ENCODE results near the gene COL5A3. TPM values are rescaled to one million over a fixed set of nuclear protein-coding genes. Genes with fewer than 3 reads are reported as not detected.
A peak's percentile ranks its signal among the peaks of the same experiment; 100 is the strongest.

The COL5A3 gene
- polyA plus RNA-seq, 1 of the 3 experiments (the other 2 are of a cell fraction), result under 0.01 TPM

DNA sequence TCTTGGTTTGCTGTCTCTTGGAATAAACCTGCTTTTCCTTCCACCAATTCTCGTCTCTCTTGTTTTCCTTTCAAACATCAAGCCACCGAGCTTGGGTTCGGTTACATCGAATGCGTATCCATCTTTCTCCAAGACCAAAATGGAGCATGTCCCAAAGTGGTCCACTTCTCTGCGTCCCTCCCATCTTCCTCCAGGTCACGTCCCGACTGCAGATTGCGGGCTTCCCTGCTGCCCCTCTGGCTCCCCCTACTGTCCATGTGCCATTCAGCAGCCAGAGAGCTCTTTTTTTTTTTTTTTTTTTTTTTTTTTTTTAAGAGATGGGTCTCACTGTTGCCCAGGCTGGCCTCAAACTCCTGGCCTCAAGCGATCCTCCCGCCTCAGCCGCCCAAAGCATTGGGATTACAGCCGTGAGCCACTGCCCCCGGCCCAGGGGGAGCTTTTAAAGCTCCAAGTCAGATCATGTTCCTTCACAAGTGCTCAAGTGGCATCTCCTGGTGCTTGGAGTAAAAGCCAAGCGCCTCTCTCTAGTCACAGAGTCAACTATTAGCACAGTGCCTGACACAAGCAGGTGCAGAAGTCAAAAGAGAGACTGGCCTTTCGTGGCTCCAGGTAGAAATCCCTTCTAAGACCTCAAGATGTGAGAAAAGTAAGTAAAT, 10.0 kb downstream of the COL5A3 start:
- H3K9ac ChIP-seq, result no peak overlapping the region
- no peaks in the 10 kb centered on the region; a peak in 1 of 4 replicates for H3K4me1 ChIP-seq (ENCODE audit: control insufficient read depth in 1 of 2, insufficient read depth in 2 of 2, low read depth in 1 of 2, low read length in 1 of 2)
- no peaks in the 10 kb centered on the region for H3K9me2 ChIP-seq
- H2AFZ ChIP-seq (ENCODE audit: low read depth), result no peak overlapping the region
- H3K79me2 ChIP-seq (ENCODE audit: insufficient read depth), result no peaks in the 10 kb centered on the region
- ChIA-PET CTCF (interaction anchor here (0.6 to 4.2 kb wide), 41 partner anchors 8 to 416 kb away, joined by 3 to 57 read pairs (median 5); partner anchors contain the start of genes COL5A3 and RDH8), POLR2A (no interaction called here)
- H3K4me3 ChIP-seq (ENCODE audit: low read depth in 2 of 2, low read length in 1 of 2), result no peak overlapping the region
- H3K36me3 ChIP-seq (replicated peaks in 1 of 2; ENCODE audit: control insufficient read depth in 1 of 2, insufficient read depth in 2 of 2, low read length in 1 of 2), result no peaks in the 10 kb centered on the region
- no peak overlapping the region for H3K27ac ChIP-seq (ENCODE audit: low read depth in 2 of 2, low read length in 1 of 2)
- no peaks in the 10 kb centered on the region for H4K20me1 ChIP-seq (ENCODE audit: insufficient read depth)
- no peaks in the 10 kb centered on the region for H3K9me3 ChIP-seq
- TF ChIP-seq, protein P1, sequence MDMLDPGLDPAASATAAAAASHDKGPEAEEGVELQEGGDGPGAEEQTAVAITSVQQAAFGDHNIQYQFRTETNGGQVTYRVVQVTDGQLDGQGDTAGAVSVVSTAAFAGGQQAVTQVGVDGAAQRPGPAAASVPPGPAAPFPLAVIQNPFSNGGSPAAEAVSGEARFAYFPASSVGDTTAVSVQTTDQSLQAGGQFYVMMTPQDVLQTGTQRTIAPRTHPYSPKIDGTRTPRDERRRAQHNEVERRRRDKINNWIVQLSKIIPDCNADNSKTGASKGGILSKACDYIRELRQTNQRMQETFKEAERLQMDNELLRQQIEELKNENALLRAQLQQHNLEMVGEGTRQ (IDR thresholded peaks at IDR 0.05; ENCODE audit: borderline replicate concordance, low read depth, low read length), result no peak
- TF ChIP-seq, protein P2, sequence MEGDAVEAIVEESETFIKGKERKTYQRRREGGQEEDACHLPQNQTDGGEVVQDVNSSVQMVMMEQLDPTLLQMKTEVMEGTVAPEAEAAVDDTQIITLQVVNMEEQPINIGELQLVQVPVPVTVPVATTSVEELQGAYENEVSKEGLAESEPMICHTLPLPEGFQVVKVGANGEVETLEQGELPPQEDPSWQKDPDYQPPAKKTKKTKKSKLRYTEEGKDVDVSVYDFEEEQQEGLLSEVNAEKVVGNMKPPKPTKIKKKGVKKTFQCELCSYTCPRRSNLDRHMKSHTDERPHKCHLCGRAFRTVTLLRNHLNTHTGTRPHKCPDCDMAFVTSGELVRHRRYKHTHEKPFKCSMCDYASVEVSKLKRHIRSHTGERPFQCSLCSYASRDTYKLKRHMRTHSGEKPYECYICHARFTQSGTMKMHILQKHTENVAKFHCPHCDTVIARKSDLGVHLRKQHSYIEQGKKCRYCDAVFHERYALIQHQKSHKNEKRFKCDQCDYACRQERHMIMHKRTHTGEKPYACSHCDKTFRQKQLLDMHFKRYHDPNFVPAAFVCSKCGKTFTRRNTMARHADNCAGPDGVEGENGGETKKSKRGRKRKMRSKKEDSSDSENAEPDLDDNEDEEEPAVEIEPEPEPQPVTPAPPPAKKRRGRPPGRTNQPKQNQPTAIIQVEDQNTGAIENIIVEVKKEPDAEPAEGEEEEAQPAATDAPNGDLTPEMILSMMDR (IDR thresholded peaks at IDR 0.05), result peak; percentile 87
- peak; percentile 78 for TF ChIP-seq RAD21 (IDR thresholded peaks at IDR 0.05; ENCODE audit: low read length)
- TF ChIP-seq, protein P3, sequence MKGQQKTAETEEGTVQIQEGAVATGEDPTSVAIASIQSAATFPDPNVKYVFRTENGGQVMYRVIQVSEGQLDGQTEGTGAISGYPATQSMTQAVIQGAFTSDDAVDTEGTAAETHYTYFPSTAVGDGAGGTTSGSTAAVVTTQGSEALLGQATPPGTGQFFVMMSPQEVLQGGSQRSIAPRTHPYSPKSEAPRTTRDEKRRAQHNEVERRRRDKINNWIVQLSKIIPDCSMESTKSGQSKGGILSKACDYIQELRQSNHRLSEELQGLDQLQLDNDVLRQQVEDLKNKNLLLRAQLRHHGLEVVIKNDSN (IDR thresholded peaks at IDR 0.05; ENCODE audit: borderline replicate concordance, low read depth), result no peak
- peak; percentile 81 for TF ChIP-seq SMC3 (IDR thresholded peaks at IDR 0.05; ENCODE audit: low read depth, low read length)
- no peak for TF ChIP-seq NFIC (IDR thresholded peaks at IDR 0.05; ENCODE audit: borderline replicate concordance)
- TF ChIP-seq RCOR1 (IDR thresholded peaks at IDR 0.05; ENCODE audit: low read length), result no peak
- TF ChIP-seq GABPA (IDR thresholded peaks at IDR 0.05; ENCODE audit: low read depth), result no peak
- no peak for TF ChIP-seq MXI1 (IDR thresholded peaks at IDR 0.05; ENCODE audit: low read depth, low read length)
- no peak for TF ChIP-seq RXRA (IDR thresholded peaks at IDR 0.05; ENCODE audit: borderline replicate concordance, low read depth)
- no peak for TF ChIP-seq FOXJ3 (CRISPR knock-in tag; IDR thresholded peaks at IDR 0.05)
- no peak for TF ChIP-seq EZH2phosphoT487 (IDR thresholded peaks at IDR 0.05; ENCODE audit: borderline replicate concordance, low read depth)
- TF ChIP-seq EP300 (IDR thresholded peaks at IDR 0.05; ENCODE audit: borderline replicate concordance in 1 of 2, low read depth in 1 of 2, low read length in 1 of 2), result no peak
- TF ChIP-seq NRF1 (IDR thresholded peaks at IDR 0.05; ENCODE audit: low read depth, low read length), result no peak
- TF ChIP-seq FOXM1 (IDR thresholded peaks at IDR 0.05; ENCODE audit: low read depth), result no peak
- TF ChIP-seq PBX3 (IDR thresholded peaks at IDR 0.05), result no peak
- TF ChIP-seq MEF2A (IDR thresholded peaks at IDR 0.05; ENCODE audit: borderline replicate concordance, low read depth), result no peak
- 0 out of 2 replicates have a peak, but pooled peaks have one; percentile 37 for TF ChIP-seq MAX (IDR thresholded peaks at IDR 0.05; ENCODE audit: low read depth)
- no peak for TF ChIP-seq ZBTB33 (IDR thresholded peaks at IDR 0.05; ENCODE audit: borderline replicate concordance, low read depth)
- TF ChIP-seq POLR2AphosphoS5 (IDR thresholded peaks at IDR 0.05; ENCODE audit: low read depth, low read length), result no peak
- TF ChIP-seq, protein P4, sequence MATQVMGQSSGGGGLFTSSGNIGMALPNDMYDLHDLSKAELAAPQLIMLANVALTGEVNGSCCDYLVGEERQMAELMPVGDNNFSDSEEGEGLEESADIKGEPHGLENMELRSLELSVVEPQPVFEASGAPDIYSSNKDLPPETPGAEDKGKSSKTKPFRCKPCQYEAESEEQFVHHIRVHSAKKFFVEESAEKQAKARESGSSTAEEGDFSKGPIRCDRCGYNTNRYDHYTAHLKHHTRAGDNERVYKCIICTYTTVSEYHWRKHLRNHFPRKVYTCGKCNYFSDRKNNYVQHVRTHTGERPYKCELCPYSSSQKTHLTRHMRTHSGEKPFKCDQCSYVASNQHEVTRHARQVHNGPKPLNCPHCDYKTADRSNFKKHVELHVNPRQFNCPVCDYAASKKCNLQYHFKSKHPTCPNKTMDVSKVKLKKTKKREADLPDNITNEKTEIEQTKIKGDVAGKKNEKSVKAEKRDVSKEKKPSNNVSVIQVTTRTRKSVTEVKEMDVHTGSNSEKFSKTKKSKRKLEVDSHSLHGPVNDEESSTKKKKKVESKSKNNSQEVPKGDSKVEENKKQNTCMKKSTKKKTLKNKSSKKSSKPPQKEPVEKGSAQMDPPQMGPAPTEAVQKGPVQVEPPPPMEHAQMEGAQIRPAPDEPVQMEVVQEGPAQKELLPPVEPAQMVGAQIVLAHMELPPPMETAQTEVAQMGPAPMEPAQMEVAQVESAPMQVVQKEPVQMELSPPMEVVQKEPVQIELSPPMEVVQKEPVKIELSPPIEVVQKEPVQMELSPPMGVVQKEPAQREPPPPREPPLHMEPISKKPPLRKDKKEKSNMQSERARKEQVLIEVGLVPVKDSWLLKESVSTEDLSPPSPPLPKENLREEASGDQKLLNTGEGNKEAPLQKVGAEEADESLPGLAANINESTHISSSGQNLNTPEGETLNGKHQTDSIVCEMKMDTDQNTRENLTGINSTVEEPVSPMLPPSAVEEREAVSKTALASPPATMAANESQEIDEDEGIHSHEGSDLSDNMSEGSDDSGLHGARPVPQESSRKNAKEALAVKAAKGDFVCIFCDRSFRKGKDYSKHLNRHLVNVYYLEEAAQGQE (IDR thresholded peaks at IDR 0.05; ENCODE audit: low read depth, low read length), result no peak
- DNase-seq, result peak; percentile 89
- peaks cover 24% of the 10 kb centered on the region for H3K27me3 ChIP-seq (ENCODE audit: insufficient read depth)
- 2% methylated on average over 16 of the region's 16 CpGs for WGBS (ENCODE audit: low lambda C conversion rate)
- H3K4me2 ChIP-seq, result no peak overlapping the region
- peaks cover 3% of the 10 kb centered on the region for H3F3A ChIP-seq (replicated peaks; ENCODE audit: insufficient read depth)

All from SK-N-SH (cell line).